ENCODE data around the gene WDR89.

GRCh38 chr14:63659726-63660125 lies 18.1 kb upstream of the WDR89 start:
- TF ChIP-seq CTCF (IDR thresholded peaks at IDR 0.05) (no peak), POLR2A (IDR thresholded peaks at IDR 0.05) (no peak)

All from upper lobe of left lung (tissue), 4 donors.